Raji (cell line): Measurements from ENCODE around the gene OSR1.
A peak's percentile ranks its signal among the peaks of the same experiment; 100 is the strongest.

Source experiments
- POLR2A ChIP-seq: IDR thresholded peaks from 2 replicates; pipeline ENCODE4 v1.6.1; 2011; ENCODE audit warnings: low read depth, low read length, control low read depth; ENCODE audit not compliant: insufficient read depth

OSR1 gene

DNA sequence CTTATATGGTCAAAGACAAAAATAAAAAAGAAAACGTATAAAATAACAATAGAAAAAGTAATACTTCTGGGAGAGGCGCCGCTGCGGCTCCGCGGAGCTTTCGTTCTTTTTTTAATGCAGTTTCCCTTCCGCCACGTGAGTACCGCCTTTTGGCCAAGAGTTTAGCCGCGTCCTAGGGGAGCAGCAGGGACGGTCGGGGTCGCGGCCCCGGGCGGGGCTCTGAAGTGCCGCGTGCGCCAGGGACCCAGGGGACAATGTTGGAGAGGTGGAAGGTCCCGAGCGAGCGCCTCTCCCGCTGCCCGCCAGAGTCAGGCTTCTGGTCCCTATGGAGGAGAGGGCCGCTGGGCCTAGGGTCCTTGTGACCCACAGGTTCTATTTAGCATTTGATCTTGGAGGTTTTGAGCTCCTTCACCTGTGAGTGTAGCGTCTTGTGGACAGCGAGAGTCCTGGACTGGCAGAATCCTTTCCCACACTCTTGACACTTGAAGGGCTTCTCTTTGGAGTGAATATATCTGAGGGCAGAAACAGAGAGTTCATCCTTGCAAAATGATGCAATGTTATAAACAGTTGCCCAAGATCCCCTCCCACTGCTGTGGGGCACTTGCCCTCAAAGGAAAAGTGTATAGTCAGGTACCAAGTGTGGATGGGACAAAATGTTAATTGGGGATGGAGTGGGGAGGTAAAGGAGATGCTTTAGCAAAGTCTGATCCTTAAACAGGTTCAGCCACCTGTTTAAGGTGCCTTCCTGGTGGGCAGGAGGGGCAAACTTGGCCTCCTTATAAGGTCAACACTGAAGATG lies 6.3 kb downstream of the OSR1 start:
- no peak for TF ChIP-seq POLR2A

DNA sequence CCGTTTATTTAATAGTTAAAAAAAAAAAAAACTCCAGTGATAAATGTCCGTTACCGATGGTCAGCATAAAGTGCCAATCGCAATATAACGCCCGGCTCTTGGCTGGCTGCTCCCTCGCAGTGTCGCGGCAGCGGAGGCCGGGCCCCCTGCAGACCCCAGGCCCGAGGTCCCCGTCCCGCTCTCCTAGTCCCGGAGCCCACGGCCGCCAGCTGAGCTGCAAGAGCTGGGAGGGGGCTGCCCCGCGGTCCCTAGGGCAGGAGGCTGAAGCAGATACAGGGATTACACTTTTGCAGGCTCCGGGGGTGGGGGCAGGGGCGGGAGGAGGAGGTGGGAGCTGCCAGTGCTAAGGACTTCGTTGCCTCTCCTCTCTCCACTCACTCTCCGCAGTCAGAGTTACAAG lies 6.9 kb downstream of the OSR1 start:
- no peak for TF ChIP-seq POLR2A

DNA sequence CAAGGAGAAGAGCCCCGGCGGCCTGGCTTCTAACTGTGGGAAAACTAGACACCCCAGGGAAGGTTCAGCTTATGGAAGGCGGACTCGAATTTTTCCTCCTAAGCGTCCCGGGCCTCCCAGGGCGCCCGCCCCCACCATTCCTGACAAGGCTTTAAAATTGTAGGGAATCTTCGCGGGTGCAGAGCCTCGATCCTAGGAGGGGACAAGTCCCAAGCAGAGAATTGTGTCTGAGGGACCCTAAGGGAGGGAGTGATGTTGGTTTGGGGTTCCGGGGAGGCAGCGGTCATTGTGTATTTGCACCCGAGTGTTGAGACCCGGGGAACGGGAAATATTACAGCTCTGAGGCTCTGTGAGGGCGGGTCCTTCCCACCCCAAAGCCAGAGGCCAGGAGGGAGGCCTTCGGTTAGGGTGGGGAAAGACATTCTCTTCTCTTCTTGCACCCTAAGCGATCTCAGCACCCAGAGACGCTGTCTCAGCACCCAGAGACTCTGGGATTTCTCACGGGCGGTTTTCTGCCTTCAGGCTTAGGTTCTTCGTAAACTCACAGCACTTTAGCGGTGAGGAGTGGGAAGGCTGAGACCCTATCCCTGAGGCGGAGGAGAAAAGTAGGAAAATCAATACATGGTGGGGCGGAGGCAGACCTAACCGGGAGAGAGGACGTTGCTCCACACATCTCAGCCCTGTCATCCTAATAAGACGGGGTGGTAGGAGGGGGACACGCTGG lies 7.6 kb downstream of the OSR1 start:
- no peak for TF ChIP-seq POLR2A

DNA sequence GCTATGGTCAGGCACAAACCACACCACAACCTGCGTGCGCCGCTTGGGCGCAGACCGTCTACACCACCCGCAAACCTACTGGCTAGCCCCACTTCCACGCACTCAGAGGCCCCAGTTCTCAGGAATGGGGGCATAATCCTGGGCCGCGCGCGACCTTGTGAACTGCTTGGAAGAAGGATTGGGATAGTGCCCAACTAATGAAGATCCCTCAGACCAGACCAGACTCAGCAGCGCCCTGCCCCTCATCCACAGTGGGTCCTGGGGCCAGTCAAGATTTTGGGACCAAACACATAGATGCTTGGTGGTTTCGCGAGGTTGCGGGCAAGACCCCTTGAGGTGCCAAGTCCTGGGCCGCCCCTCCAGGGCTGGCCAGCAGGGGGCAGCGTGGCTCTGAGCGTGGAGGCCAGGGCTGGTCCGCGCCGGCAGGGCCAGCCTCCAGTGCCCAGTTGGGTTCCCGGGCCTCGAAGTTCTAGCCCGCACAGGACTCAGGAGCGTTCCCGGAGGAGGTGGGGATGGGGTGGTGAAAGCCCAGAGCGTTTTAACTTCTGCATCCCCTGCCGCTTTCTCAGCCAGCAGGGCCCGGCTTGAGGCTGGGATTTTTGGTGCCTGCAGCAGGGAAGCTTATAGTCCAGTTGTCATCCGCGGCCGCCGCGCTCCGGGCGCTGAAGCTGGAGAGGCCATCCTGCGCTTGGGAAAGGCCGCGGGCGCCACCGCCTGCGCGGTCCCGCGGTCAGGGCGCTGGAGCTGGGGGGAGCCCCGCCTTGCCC lies 8.3 kb downstream of the OSR1 start:
- TF ChIP-seq POLR2A = no peak

DNA sequence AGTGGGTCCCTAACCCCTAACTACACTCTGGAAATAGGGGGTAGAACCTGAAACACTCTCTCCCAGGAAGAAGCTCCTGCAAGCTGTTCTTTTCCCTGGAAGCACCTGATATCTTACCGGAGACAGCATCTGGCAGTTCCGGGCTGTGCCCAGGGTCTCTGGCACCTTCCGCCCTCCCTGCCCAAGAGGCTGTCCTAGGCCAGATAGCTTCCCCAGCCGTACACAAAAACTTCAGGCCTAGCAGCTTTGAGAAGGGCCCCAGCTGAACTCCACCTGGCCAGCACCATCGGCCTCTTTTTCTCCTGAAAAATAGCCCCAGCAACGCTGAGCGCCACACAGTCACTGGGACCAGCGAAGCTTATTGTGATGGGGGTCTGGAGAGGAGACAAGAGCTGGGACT lies 9.7 kb downstream of the OSR1 start:
- no peak for TF ChIP-seq POLR2A

DNA sequence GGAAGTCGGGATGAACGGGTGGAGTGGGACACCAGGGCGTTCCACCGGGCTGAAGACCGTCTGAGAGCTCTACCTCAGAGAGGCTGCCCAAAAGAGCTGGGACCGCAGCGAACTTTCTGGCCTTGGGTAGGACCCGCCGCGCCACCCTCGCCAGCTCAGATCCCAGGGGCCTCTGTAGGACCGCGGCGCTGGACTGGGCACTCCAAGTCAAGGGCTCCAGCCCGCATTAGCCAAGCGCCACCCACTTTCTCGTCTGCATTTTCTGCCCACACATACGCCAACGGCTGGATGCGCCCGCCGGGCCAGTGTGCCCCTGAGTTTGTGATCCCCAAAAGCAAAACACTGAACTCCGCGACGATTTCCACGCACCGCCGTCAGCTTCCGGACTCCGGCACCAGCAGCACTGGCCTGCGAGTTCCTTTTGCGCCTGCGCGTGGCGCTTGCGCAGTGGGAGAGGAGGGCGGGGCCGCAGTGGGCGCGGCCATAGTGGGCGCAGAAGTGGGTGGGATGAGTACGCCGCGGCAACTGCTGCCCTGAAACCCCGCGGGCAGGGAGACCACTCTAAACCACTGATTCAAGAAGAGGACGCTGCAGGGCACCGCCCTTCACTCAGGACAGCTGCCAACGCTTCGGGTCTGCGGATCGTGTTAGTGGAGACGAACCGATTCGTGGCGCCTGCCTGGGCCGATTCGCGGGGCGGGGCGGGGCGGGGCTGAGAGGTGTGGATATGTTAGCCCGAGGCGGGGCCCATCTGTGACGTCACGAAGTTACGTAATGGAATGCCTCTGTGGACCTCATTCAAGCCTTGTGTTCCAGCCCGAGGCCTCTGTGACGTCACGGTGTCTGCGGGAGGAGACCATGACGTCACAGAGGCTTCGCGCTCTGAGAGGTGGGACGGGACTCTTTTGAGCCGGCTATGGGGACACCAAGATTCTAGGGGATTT lies 10.5 kb downstream of the OSR1 start:
- peak; percentile 95 for TF ChIP-seq POLR2A

DNA sequence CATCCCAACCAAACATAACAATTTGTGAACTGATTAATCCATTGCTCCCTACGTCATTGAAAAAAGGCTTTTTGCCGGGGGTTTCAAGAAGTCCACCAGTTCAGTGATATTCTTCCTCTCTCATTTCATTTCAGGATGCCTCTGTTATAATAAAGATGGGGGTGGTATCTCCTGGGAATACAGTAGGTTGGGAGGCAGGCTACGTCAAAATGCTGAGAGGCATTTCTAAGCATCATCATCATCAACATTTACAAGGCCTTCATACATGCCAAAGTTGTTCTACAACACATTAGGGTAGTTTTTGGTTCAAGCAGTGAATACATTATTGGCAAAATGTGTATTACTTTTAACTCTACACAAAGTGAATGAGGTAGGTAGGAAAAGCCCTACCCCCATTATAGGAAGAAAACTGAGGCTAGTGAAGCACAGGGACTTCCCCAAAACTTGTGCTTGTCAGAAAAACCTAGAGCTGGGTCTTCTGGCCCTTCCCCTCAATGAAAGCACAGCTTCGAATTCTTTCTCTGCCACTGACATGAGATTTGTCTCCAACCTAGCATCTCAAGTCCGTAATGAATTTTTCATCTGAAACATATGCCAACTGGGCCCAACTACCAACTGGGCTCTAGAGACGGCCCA lies 11.3 kb downstream of the OSR1 start:
- no peak for TF ChIP-seq POLR2A

DNA sequence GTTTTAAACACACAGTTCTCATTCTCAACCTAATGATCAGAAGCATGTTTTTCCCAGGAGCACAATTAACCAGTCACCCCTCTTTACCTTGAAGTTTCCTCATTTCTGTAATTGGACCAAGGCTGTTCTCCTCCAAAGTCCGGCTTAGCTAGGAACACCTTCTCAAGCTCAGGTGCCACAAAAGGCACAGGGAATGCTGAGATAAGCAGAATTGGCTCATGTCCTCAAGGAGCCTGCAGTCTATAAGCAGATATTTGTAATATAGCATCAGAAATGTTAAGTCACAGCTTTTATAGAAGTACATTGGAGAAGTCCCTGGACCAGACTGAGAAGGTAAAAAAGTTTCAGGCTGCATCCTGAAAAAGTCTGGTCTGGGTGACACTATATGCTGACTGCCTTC lies 20.7 kb downstream of the OSR1 start:
- TF ChIP-seq POLR2A = no peak

DNA sequence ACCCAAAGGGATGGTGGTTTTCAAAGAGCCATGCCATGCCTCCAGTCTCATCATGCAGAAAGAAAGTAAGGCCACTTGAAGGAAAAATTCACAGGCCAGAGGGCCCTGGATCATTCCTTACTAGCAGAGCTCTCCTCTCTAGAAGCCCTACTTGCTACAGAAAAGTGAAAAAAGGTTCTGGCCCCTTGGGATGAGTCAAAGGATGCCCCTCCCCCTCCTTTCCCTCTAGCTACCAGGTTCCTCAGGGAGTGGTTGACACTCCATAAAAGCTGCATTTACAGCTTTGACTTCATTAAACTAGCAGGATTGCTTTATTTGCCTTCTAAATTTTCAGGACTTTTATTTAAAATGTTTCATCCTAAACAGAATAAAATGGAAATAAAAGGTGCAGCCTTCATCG lies 21.2 kb downstream of the OSR1 start:
- TF ChIP-seq POLR2A = no peak

DNA sequence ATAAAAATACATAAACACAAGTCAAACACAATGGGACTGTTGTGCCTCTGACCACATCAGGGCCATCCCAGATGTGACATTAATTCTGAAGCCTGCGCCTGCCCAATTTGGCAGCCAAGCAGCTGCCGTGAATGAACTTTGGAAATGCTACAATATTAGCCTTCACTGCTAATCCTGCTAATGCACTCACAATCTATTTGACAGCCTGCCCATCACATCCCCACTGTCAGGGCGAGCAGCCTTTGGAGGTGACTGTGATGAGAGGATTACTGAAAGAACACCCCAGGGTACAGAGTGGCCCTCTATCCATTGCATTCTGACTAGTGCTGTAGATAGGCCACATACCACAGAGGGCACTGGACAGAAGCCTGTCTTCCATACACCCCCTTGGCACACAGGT lies 21.6 kb downstream of the OSR1 start:
- TF ChIP-seq POLR2A = no peak

DNA sequence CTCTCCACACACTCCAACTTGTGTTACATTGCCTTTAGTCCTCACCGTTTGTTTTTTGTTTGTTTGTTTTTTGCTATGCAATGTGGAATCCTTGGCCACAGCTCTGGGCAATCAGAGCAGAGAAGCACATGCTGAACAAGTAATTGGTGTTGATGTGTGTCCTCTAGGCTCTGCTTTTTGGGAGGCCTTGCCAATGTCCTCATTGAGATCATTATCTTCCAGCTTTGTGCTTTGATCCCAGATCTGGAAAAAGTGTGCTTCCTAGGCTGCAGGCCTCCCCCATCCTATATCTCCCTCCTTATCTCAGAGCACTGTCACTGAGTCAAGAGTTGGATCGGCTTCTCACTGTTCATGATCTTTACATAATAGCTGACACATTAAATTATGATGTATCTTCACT lies 25.9 kb downstream of the OSR1 start:
- no peak for TF ChIP-seq POLR2A

DNA sequence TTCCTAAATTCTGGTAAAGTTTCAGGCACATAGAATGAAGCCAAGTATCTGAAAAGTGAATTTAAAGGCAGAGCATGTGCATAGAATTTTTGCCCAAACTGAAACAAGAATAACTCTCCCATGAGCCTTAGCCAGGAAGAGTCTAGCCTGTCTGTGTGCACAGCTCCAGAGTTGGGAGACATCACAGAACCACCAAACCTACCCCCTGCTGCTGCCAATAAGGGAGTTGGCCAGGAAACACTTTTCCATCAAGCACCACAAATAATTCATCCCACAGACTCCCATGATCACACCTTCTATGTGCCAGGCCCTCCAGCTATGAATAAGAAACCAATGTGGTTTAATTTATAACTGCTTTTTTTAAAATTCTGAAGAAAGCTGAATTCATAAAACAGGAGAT lies 27.0 kb downstream of the OSR1 start:
- TF ChIP-seq POLR2A = no peak

DNA sequence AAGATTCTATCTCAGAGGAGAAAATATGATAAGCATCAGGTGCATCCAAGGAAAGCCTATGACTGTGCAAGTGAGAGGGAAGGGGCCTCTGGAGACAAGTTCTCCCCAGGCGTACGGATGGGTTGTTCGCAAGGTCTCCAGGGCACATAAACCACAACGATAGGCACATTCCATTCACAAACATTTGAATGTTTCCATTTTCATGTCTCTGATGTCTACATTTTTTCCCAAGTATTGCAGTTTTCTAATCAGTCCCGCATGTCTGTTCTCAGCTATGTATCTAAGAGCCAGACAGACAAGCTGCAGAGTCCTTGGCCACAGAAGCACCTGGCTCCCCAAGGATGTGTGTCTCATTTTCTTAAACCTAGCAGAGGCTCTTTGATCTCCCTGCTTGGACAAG lies 28.0 kb downstream of the OSR1 start:
- TF ChIP-seq POLR2A = no peak

DNA sequence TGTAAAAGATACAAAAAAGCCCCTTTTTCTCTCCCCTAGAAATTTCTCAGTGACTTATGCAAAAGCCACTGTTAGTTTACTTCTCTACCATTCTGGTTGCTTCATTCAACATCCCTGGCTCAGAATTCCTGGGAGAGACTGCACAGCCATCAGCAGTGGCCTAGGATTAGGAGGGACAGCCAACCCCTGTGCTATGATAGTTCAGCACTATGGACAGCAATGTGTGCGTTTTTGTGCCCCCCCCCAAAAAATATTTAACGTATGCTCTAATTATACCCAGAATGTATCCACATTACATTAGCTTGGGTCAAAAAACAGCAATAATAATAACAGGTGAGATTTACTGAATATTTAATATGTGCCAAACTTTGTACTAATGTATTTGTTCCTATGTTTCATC lies 29.0 kb downstream of the OSR1 start:
- no peak for TF ChIP-seq POLR2A
